Omental fat pad (tissue), 4 donors: Measurements from ENCODE around the gene ADGRL1. TPM values are rescaled to one million over a fixed set of nuclear protein-coding genes. Genes with fewer than 3 reads are reported as not detected.
"Not testable (repeated sequence)": the region's sequence is repeated elsewhere in the genome, so short reads cannot be mapped to it uniquely, and the experiment has no call there.

Source experiments
- ATAC-seq: fragments of 150-250 bp; one replicate; pipeline ENCODE4 v1.9.1; 2016; ENCODE audit warnings: mild to moderate bottlenecking, moderate library complexity; ENCODE audit not compliant: low FRiP score
- DNase-seq: peaks from one replicate; pipeline ENCODE4 v3.0.0-alpha.2; 2019; ENCODE audit warnings: low spot score
- CTCF ChIP-seq, 3 donors: fragments of 450-650 bp; IDR thresholded peaks; one replicate each; pipeline ENCODE4 v1.5.1; 2016 to 2017; ENCODE audit warnings: antibody characterized with exemption in 3 of 3, mild to moderate bottlenecking in 3 of 3, moderate library complexity in 2 of 3
- total RNA-seq, 4 donors: library from RNA; depleted of rRNA; stranded (reverse); fragments of >200 nt; gene quantifications; one replicate each; pipeline ENCODE4 v1.1.0, GENCODE V29; 2016

ADGRL1 gene
- total RNA-seq, result 10 to 100 TPM in 3 of 4 donors, 1 to 10 TPM in 1; 7.7 to 18.0 (median 13.9) TPM

- not testable (repeated sequence) for ATAC-seq, DNase-seq
These were observed at the start of gene ADGRL1 for GRCh38 chr19:14205452-14206287. ADGRL1 (minus strand) TSS chr19:14206169; CDS start chr19:14183602, 22,567 bp downstream.

GRCh38 chr19:14255316-14255715 is 49.3 kb upstream of the ADGRL1 start:
- not testable (repeated sequence) for ATAC-seq, DNase-seq

- ATAC-seq, result peak; percentile 68
- DNase-seq, result not testable (repeated sequence)
These were observed 48.0 kb upstream of the ADGRL1 start for GRCh38 chr19:14253822-14254599.

GRCh38 chr19:14252136-14252535 is 46.2 kb upstream of the ADGRL1 start:
- not testable (repeated sequence) for ATAC-seq, DNase-seq

- ATAC-seq, result no peak
- DNase-seq, result no peak
- TF ChIP-seq CTCF (IDR thresholded peaks at IDR 0.05), result no peak
These were observed 44.9 kb upstream of the ADGRL1 start for GRCh38 chr19:14250870-14251269.

- DNase-seq, ATAC-seq: not testable (repeated sequence)
These were observed 44.3 kb upstream of the ADGRL1 start for GRCh38 chr19:14250315-14250714.

- not testable (repeated sequence) for ATAC-seq, DNase-seq
These were observed 43.9 kb upstream of the ADGRL1 start for GRCh38 chr19:14249891-14250290.

- not testable (repeated sequence) for ATAC-seq, DNase-seq
These were observed 43.2 kb upstream of the ADGRL1 start for GRCh38 chr19:14249012-14249754.

GRCh38 chr19:14248578-14249011 is 42.6 kb upstream of the ADGRL1 start:
- no peak for TF ChIP-seq CTCF (IDR thresholded peaks at IDR 0.05)
- ATAC-seq, result peak; percentile 66
- no peak for DNase-seq

- DNase-seq, ATAC-seq: not testable (repeated sequence)
These were observed 41.8 kb upstream of the ADGRL1 start for GRCh38 chr19:14247548-14248471.

GRCh38 chr19:14247205-14247547 is 41.2 kb upstream of the ADGRL1 start:
- ATAC-seq, DNase-seq: not testable (repeated sequence)

- ATAC-seq, result not testable (repeated sequence)
These were observed 38.4 kb upstream of the ADGRL1 start for GRCh38 chr19:14244393-14244792.

GRCh38 chr19:14243718-14244117 is 37.7 kb upstream of the ADGRL1 start:
- DNase-seq, ATAC-seq: not testable (repeated sequence)

More at GRCh38 chr19:14244393-14244792, 38.4 kb upstream of the ADGRL1 start:
- not testable (repeated sequence) for DNase-seq
